Motor neuron (in vitro differentiated cells): ENCODE data around the gene OR1L6. TPM values are rescaled to one million over a fixed set of nuclear protein-coding genes. Genes with fewer than 3 reads are reported as not detected.
A peak's percentile ranks its signal among the peaks of the same experiment; 100 is the strongest.

Experiments used
- ATAC-seq, 8 experiments: fragments of 200-7000 bp; cut with Tn5 transposase; replicated peaks in 6 of 8; 2 replicates each; pipeline ENCODE4 v1.8.0; 2021; ENCODE audit warnings: mild to moderate bottlenecking in 8 of 8, moderate library complexity in 8 of 8
- H3K27ac ChIP-seq, 2 donors: fragments of 250-450 bp; sonication (Bioruptor Pico); 2 replicates each; pipeline ENCODE4 v1.9.0; 2021; ENCODE audit warnings: antibody characterized with exemption in 2 of 2, mild to moderate bottlenecking in 2 of 2, moderate library complexity in 1 of 2
- H3K4me1 ChIP-seq, 2 donors: fragments of 250-450 bp; sonication (Bioruptor Pico); replicated peaks in 1 of 2; 2 replicates each; pipeline ENCODE4 v1.6.1; 2021; ENCODE audit warnings: antibody characterized with exemption in 2 of 2, mild to moderate bottlenecking in 2 of 2, moderate library complexity in 1 of 2
- H3K4me3 ChIP-seq, 5 donors: fragments of 250-450 bp; sonication (Bioruptor Pico); 2 replicates each; pipeline ENCODE4 v1.9.0; 2021; ENCODE audit warnings: antibody characterized with exemption in 5 of 5, mild to moderate bottlenecking in 5 of 5, moderate library complexity in 4 of 5
- WGBS, 10 experiments: fragments of 450-650 bp; shearing (Covaris generic); methylation state at CpG; one replicate each; pipeline ENCODE4 v1.0.0; 2022; 5-methylcytosine and 5-hydroxymethylcytosine counted together
- in situ Hi-C, 9 experiments: fragments of 400-800 bp; cut with MboI; loops; one replicate each; pipeline ENCODE4 v1.15.0; 2021; ENCODE audit warnings: low sequenced_read_pairs in 9 of 9, low pct_unique_long_range_greater_than_20kb in 2 of 9; ENCODE audit not compliant: unreplicated experiment in 9 of 9
- total RNA-seq, 8 experiments: library from RNA; unstranded; fragments of 300-600 nt; gene quantifications; 2 replicates each; pipeline versions ENCODE4 v1.2.3 to v1.2.4, GENCODE V29; 2022

Gene OR1L6
- total RNA-seq = under 1 TPM in 3 of 8 experiments, not detected in 5; 0.21 to 0.33 (median 0.23) TPM

- Histone ChIP-seq H3K4me1 (no peaks in the 10 kb centered on the region), H3K4me3 (no peak within 1 kb of the TSS), H3K27ac (no peak within 1 kb of the TSS)
- 0 to 57% (median 35%) methylated on average over 1 to 6 of the region's 6 CpGs; no CpG with 5 or more reads in 1 of the 10 experiments for WGBS, 10 experiments
- in situ Hi-C loops = no loop called here
- no peak for ATAC-seq
Observed at GRCh38 chr9:122742003-122742402, at the start of gene OR1L6. Gene OR1L6, plus strand, starts transcription at chr9:122742303. Its CDS starts 7,545 bp downstream, at chr9:122749848.

GRCh38 chr9:122695696-122696095, 46.4 kb upstream of the OR1L6 start:
- ATAC-seq = no peak
- H3K27ac ChIP-seq = no peak overlapping the region
- H3K4me3 ChIP-seq = no peak overlapping the region
- in situ Hi-C loops = no loop called here
- no peaks in the 10 kb centered on the region for H3K4me1 ChIP-seq
- 0 to 100% (median 86%) methylated on average over 1 of the region's 1 CpG; no CpG with 5 or more reads in 1 of the 10 experiments for WGBS, 10 experiments

- no peak for ATAC-seq
- no peak overlapping the region for H3K4me3 ChIP-seq
- H3K27ac ChIP-seq = no peak overlapping the region
- H3K4me1 ChIP-seq = no peaks in the 10 kb centered on the region
- in situ Hi-C loops = no loop called here
- whole genome bisulfite sequencing, 10 experiments = 28 to 100% (median 79%) methylated on average over 1 to 5 of the region's 7 CpGs; no CpG with 5 or more reads in 1 of the 10 experiments
Observed at GRCh38 chr9:122718038-122718437, 24.1 kb upstream of the OR1L6 start.

GRCh38 chr9:122719218-122719617, 22.9 kb upstream of the OR1L6 start:
- 17 to 91% (median 52%) methylated on average over 1 to 4 of the region's 4 CpGs; no CpG with 5 or more reads in 2 of the 10 experiments for WGBS, 10 experiments

GRCh38 chr9:122723690-122724089, 18.4 kb upstream of the OR1L6 start, which contains the start of gene OR1L4:
Gene OR1L4, plus strand, starts transcription at chr9:122723990. Its CDS starts 0 bp downstream, at chr9:122723990.
- Histone ChIP-seq H3K27ac (no peak within 1 kb of the TSS), H3K4me3 (no peak within 1 kb of the TSS), H3K4me1 (no peaks in the 10 kb centered on the region)
- 18 to 60% (median 29%) methylated on average over 1 of the region's 1 CpG; no CpG with 5 or more reads in 2 of the 10 experiments for WGBS, 10 experiments
- in situ Hi-C loops = no loop called here
- ATAC-seq = no peak

More at GRCh38 chr9:122719218-122719617, 22.9 kb upstream of the OR1L6 start:
- ATAC-seq = no peak
- in situ Hi-C loops = no loop called here
- Histone ChIP-seq H3K4me1 (no peaks in the 10 kb centered on the region), H3K4me3 (no peak overlapping the region), H3K27ac (no peak overlapping the region)

GRCh38 chr9:122754825-122755224, 12.7 kb downstream of the OR1L6 start:
- no peak overlapping the region for H3K4me3 ChIP-seq
- 0 to 42% (median 27%) methylated on average over 1 to 2 of the region's 2 CpGs for WGBS, 10 experiments
- ATAC-seq = no peak
- in situ Hi-C loops = no loop called here
- H3K27ac ChIP-seq = no peak overlapping the region
- no peaks in the 10 kb centered on the region for H3K4me1 ChIP-seq

GRCh38 chr9:122767817-122768216, 25.7 kb downstream of the OR1L6 start:
- WGBS, 10 experiments = 0 to 82% (median 50%) methylated on average over 1 to 4 of the region's 4 CpGs; no CpG with 5 or more reads in 3 of the 10 experiments
- in situ Hi-C loops = no loop called here
- peak in 2 of 8 experiments; percentile 44 to 62 for ATAC-seq

GRCh38 chr9:122777052-122777451, 34.9 kb downstream of the OR1L6 start:
- in situ Hi-C loops = no loop called here
- ATAC-seq = no peak
- Histone ChIP-seq H3K4me3 (no peak overlapping the region), H3K4me1 (no peaks in the 10 kb centered on the region), H3K27ac (no peak overlapping the region)
- WGBS, 10 experiments = 17 to 81% (median 69%) methylated on average over 1 to 8 of the region's 8 CpGs; no CpG with 5 or more reads in 1 of the 10 experiments

More at GRCh38 chr9:122767817-122768216, 25.7 kb downstream of the OR1L6 start:
- Histone ChIP-seq H3K27ac (no peak overlapping the region), H3K4me1 (no peaks in the 10 kb centered on the region), H3K4me3 (no peak overlapping the region)

- Histone ChIP-seq H3K4me1 (no peaks in the 10 kb centered on the region), H3K4me3 (no peak overlapping the region), H3K27ac (no peak overlapping the region)
- WGBS, 10 experiments = 0 to 90% (median 56%) methylated on average over 1 to 2 of the region's 3 CpGs; no CpG with 5 or more reads in 5 of the 10 experiments
- peak in 2 of 8 experiments; percentile 62 to 64 for ATAC-seq
- in situ Hi-C loops = no loop called here
Observed at GRCh38 chr9:122777935-122778627, 36.0 kb downstream of the OR1L6 start.

GRCh38 chr9:122779181-122779580, 37.1 kb downstream of the OR1L6 start:
- Histone ChIP-seq H3K4me3 (no peak overlapping the region), H3K4me1 (no peaks in the 10 kb centered on the region), H3K27ac (no peak overlapping the region)
- in situ Hi-C loops = no loop called here
- no peak for ATAC-seq
- WGBS, 10 experiments = 0 to 100% (median 59%) methylated on average over 1 to 3 of the region's 3 CpGs; no CpG with 5 or more reads in 4 of the 10 experiments

- no peak overlapping the region for H3K27ac ChIP-seq
- no peaks in the 10 kb centered on the region for H3K4me1 ChIP-seq
- in situ Hi-C loops = no loop called here
- WGBS, 10 experiments = 20 to 70% (median 46%) methylated on average over 1 to 3 of the region's 4 CpGs
- ATAC-seq = no peak
- H3K4me3 ChIP-seq = no peak overlapping the region
Observed at GRCh38 chr9:122780026-122780425, 37.9 kb downstream of the OR1L6 start.

- Histone ChIP-seq H3K27ac (no peak overlapping the region), H3K4me1 (no peaks in the 10 kb centered on the region), H3K4me3 (no peak overlapping the region)
- WGBS, 10 experiments = 0 to 60% (median 28%) methylated on average over 1 to 3 of the region's 3 CpGs
- no peak for ATAC-seq
- in situ Hi-C loops = no loop called here
Observed at GRCh38 chr9:122781671-122782070, 39.6 kb downstream of the OR1L6 start.

- in situ Hi-C loops = no loop called here
- Histone ChIP-seq H3K4me1 (no peaks in the 10 kb centered on the region), H3K27ac (no peak overlapping the region), H3K4me3 (no peak overlapping the region)
- ATAC-seq = no peak
Observed at GRCh38 chr9:122785269-122785668, 43.2 kb downstream of the OR1L6 start.

GRCh38 chr9:122786338-122786737, 44.2 kb downstream of the OR1L6 start:
- Histone ChIP-seq H3K4me1 (no peaks in the 10 kb centered on the region), H3K4me3 (no peak overlapping the region), H3K27ac (no peak overlapping the region)
- no peak for ATAC-seq
- WGBS, 10 experiments = 20 to 71% (median 50%) methylated on average over 1 to 4 of the region's 4 CpGs; no CpG with 5 or more reads in 4 of the 10 experiments
- in situ Hi-C loops = no loop called here
